M059J (cell line): ENCODE measurements around the gene ANGPTL4. TPM values are rescaled to one million over a fixed set of nuclear protein-coding genes. Genes with fewer than 3 reads are reported as not detected.
A peak's percentile ranks its signal among the peaks of the same experiment; 100 is the strongest.
"Not testable (repeated sequence)": the region's sequence is repeated elsewhere in the genome, so short reads cannot be mapped to it uniquely, and the experiment has no call there.

ENCODE experiments used
- DNase-seq: peaks from one replicate; pipeline ENCODE4 v3.0.0-alpha.2; 2012; ENCODE audit warnings: low read depth
- total RNA-seq: library from RNA; depleted of rRNA; stranded (reverse); fragments of >200 nt; shearing (Covaris generic); gene quantifications from 2 replicates; pipeline ENCODE4 v1.2.3, GENCODE V29; 2014; rRNA removed

ANGPTL4 gene, protein sequence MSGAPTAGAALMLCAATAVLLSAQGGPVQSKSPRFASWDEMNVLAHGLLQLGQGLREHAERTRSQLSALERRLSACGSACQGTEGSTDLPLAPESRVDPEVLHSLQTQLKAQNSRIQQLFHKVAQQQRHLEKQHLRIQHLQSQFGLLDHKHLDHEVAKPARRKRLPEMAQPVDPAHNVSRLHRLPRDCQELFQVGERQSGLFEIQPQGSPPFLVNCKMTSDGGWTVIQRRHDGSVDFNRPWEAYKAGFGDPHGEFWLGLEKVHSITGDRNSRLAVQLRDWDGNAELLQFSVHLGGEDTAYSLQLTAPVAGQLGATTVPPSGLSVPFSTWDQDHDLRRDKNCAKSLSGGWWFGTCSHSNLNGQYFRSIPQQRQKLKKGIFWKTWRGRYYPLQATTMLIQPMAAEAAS
- total RNA-seq: 0.27 and 0.91 TPM in 2 replicates

DNA sequence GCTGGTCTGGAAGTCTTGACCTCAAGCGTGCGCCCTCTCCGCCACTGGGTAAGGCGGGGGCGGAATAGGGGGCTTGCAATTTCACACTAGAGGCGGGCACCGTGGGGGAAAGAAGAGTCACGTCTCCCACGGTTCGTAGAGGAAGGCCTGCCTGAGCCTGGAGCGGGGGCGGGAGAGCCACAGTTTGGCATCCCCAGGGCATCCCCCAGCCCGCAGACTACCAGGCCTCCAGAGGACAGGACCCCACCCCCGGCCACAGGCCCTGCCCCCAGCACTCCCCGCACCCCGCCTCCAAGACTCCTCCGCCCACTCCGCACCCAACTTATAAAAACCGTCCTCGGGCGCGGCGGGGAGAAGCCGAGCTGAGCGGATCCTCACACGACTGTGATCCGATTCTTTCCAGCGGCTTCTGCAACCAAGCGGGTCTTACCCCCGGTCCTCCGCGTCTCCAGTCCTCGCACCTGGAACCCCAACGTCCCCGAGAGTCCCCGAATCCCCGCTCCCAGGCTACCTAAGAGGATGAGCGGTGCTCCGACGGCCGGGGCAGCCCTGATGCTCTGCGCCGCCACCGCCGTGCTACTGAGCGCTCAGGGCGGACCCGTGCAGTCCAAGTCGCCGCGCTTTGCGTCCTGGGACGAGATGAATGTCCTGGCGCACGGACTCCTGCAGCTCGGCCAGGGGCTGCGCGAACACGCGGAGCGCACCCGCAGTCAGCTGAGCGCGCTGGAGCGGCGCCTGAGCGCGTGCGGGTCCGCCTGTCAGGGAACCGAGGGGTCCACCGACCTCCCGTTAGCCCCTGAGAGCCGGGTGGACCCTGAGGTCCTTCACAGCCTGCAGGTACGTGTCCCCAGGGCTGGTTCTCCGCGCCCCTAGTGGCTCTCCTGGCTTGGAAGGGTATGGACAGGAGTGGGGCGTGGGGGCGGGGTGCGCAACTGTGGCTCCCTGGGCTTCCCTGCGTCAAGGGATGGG, at the start of gene ANGPTL4:
TSS of gene ANGPTL4 (plus strand) at position 353 of the 969 bp plus-strand sequence. CDS start at position 520, 167 bp downstream.
- DNase-seq: peak; percentile 55

DNA sequence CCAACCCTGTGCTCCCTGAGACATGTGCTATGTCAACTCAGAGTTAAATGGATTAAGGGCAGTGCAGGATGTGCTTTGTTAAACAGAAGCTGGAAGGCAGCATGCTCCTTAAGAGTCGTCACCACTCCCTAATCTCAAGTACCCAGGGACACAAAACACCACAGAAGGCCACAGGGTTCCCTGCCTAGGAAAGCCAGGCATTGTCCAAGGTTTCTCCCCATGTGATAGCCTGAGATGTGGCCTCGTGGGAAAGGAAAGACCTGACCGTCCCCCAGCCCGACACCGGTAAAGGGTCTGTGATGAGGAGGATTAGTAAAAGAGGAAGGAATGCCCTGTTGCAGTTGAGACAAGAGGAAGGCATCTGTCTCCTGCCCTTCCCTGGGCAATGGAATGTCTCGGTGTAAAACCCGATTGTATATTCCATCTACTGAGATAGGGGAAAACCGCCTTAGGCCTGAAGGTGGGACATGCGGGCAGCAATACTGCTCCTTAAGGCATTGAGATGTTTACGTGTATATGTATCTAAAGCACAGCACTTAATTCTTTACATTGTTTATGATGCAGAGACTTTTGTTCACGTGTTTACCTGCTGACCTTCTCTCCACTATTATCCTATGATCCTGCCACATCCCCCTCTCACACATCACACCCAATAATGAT, 48.8 kb upstream of the ANGPTL4 start:
- DNase-seq: not testable (repeated sequence)

DNA sequence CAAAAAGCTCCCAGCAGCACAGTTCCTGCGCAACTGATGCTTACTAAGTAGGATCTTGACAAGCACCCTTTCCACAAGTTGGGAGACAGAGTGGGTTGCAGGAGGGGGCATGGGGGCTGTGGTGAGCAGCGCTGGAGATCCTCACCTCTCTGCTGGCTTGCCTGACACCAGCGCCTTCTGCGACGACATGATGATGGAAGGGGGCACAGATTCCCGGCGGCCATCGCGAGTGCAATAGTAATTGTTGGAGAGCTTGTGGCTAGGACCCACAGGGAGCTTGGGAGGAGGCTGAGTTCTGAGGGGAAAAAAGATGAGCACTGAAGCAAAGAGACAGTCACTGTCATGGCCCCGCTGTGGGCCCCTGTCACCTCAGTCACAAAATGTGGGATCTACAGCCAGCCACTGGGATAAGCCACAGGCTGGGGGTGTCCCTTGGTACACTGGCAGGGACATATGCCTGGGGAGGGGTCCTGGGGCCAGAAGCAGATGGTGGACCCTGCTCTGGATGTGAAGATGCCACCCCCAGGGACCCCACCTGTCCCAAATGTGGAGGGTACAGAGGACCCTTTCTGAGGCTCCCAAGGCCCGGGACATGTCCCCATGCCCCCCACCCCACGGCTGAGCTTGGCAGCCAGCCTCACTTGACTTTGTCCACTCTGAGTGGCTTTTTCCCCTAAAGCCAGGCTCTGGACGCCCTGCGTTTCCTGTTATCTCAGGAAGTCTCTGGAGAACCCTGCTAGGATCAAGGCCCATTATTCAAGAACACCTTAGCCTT, 47.4 kb upstream of the ANGPTL4 start:
- no peak for DNase-seq

DNA sequence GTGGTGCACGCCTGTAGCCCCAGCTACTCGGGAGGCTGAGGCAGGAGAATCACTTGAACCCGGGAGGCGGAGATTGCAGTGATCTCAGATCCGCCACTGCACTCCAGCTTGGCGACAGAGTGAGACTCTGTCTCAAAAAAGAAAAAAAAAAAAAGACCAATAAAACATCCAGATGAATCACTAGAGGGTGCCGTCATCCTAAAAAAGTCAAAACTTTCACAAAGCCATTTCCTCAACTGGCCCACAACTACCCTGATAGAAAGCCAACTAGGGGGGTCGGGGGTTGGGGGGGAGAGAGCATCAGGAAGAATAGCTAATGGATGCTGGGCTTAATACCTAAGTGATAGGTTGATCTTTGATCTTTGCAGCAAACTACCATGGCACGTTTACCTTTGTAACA, 45.1 kb upstream of the ANGPTL4 start:
- not testable (repeated sequence) for DNase-seq

DNA sequence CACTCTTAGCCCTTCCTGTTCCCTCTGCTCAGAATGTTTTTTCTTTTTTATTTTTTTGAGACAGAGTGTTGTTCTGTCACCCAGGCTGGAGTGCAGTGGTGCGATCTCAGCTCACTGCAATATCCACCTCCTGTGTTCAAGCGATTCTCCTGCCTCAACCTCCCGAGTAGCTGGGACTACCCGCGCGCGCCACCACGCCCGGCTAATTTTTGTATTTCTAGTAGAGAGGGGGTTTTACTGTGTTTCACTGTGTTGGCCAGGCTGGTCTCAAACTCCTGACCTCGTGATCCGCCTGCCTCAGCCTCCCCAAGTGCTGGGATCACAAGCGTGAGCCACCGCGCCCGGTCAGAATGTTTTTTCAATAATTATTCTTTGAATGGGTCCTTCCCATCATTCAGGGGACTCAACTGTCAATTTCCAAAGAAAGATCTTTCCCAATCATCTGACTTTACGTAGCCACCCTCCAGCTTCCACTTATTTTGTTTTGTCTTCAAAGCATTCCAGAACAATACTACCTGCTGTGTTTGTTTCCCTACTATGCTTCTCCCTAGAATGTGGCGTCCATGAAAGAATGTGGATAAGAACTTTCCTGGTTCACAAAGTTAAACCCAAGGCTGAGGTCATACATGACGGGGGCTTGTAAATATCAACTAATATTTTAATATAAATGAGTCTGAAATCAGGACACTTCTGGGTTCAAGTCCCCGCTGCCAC, 44.0 kb upstream of the ANGPTL4 start:
- DNase-seq: no peak

DNA sequence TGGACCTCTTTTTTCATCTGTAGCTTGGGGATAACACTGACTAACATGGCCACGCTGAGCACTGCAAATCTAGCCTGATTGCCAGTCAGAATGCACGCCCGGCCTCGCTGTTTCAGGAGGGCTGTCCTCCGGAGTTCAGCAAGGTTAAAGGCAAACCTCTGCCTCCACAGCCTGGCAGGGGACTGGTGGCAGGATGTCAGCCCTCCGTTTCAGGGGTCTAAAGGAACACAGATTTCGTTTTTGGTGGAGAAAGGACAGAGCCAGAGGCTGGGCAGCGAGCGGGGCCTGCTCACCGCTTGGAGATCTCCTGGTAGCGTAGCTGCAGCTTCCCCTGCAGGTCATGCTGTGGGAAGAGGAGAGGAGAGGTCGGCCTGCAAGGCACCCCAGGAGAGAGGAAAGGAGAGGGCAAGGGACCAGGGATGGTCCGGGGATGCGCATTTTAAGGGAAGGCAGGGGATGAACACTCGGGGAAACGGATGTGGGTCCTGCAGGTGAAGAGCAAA, 43.3 kb upstream of the ANGPTL4 start:
- no peak for DNase-seq

DNA sequence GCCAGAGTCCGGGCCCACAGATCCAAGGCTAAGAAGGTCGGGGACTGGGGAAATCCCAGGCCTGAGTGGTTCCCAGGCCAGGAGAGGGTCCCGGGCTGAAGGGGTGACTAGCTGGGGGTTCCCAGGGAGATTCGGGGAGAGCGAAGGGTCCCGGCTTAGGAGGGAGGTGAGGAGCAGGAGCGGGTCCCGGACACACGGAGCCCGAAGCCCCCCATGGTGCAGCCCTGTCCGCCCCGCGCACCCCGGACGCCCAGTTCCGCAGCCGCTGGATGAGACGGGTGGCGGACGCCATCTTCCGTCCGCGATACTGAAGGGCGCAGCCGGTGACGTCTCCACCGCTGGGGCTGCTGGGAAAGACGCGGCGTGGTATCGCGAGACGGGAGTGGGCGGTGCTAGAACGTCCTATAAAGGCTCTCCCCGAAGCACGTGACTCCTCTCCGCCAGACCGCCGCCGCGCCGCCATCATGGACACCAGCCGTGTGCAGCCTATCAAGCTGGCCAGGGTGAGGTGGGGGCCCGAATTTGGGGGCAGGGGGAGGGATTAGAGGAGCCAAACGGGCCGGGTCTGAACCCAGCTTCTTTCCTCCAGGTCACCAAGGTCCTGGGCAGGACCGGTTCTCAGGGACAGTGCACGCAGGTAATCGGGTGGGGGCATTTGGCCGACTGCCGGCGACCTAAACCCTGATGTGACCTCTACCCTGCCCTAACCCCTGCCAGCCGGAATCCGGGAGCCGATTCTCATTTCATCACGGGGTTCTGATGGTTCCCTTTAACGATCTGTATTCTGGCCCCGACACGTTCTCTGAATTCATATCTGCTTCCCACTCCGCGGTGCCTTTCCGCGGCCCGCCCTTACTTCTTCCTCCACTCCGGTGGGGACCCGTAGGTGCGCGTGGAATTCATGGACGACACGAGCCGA, 42.6 kb upstream of the ANGPTL4 start, which contains the start of the genes NDUFA7 and RPS28:
TSS of gene NDUFA7 (minus strand) at position 309 of the 919 bp plus-strand sequence. CDS start at position 292, 17 bp downstream.
TSS of gene RPS28 (plus strand) at position 430 of the 919 bp plus-strand sequence. CDS start at position 465, 35 bp downstream.
- DNase-seq: peak; percentile 90

DNA sequence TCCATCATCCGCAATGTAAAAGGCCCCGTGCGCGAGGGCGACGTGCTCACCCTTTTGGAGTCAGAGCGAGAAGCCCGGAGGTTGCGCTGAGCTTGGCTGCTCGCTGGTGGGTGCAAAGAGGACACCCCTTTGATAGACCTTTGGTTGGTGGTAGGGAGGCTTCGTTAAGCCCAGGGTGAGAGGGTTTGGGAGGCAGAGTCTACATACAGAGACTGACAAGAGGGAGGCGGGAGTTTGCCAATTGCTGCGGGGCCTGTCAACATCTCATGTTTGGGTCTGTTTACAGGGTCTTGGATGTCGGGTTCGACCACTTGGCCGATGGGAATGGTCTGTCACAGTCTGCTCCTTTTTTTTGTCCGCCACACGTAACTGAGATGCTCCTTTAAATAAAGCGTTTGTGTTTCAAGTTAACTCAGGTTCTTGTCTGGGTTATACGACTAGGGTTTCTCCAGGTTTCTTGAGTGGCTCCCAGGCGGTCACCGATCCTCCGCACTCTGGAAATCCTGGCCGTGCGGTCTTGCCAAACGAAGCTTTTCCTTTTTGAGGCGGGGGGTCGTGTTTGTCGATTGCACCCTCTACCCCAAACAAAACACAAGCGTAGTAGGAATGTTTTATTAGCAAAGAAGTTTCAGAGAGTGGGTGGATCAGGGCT, 41.8 kb upstream of the ANGPTL4 start:
- no peak for DNase-seq

DNA sequence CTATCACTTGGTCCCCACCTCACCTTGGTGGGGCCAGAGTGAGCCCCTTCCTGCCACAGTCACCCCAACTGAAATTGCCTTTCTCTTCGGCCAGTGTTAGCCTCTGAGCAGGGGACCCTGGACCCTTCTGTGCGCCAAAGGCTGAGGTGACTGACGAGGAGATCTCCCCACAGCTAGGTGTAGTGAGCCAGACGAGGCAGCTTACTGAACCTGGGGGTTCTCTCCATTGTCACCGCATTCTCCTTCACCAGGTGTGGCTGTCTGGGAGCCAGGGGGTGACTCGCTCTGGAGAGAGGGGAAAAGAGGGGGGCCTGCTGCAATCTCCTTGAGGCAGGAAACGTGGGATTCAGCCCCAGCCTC, 41.3 kb upstream of the ANGPTL4 start:
- no peak for DNase-seq

DNA sequence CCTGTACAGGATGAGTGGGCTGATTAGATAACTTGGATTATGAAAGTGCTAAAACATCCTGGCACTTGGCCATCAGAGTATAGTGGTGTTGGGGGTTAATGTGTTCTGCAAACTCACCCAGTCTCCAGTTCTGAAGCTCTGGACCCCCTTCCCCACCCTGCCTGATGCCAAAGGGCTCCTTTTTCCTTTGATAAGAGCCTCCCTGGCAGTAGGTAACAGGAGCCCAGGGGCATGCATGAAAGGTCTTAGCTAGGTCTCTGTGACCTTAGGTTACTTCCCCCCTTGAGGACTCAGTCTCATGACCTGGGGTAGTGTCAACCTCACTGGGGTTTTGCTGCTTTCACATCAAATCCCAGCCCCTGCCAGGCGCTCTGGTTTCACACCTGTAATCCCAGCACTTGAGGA, 40.2 kb upstream of the ANGPTL4 start:
- no peak for DNase-seq

DNA sequence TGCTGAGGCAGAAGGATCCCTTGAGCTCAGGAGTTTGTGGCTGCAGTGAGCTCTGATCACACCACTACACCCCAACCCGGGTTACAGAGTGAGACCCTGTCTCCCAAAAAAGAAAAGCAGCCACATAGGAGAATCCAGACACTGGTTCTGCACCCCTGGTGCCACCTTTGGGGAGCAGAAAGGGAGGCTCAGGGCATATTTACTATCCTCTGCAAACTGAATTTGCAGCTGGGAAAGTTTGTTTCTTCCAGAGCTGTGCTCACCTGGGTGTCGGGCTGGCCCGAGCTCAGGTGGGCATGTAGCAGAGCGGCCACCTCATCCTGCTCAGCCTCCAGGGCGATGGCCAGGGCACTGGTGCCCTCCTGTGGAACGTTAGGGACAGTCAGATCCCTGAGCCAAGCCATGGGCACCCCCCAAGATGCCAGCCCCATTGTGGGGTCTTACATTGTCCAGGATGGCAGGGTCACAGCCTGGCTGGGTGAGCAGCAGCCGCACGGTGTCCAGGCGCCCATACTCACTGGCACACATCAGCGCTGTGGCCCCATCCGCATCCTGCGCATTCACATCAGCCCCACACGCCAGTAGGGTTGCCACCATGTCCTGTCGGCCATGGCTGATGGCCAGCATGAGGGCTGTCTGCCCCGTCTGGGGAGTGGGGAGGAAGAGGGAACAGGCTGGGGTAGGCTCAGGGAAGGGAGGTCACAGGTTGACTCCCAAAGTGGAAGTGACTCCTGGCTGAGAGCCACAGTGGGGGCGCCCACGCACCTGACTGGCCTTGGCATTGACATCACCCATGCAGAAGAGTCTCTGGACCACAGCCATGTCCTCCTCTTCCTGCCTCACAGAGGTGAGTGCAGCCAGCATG, 39.5 kb upstream of the ANGPTL4 start:
- DNase-seq: no peak

DNA sequence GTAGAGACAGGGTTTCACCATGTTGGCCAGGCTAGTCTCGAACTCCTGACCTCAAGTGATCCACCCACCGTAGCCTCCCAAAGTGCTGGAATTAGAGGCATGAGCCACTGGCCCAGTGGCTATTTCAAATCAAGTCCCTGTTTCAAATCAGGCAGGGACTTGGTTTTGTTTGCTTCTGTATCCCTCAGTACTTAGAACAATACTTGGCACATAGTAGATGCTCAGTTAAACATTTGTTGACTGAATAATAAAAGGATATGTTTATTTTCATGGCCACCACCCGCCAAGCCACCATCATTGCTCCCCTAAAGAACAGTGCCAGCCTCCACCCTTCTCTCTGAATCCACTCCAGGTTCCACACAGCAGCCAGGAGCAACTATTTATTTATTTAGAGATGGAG, 38.5 kb upstream of the ANGPTL4 start:
- DNase-seq: no peak

DNA sequence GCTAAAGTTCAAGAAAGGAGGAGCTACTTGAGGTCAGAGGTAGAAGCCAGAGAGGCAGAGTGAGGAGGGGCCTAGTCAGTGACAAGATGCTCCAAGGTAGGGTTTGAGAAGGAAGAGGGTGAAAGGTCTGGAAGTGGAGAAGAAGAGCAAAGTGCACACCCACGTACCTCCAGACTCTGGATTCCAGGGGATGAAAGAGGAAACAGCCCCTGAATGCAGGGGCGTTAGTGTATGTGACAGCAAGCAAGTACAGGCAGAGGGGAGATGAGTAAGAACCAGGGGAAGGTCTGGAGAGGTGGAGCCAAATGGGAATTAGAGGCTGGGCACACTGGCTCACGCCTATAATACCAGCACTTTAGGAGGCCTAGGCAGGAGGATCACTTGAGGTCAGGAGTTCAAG, 34.0 kb upstream of the ANGPTL4 start:
- DNase-seq: no peak

DNA sequence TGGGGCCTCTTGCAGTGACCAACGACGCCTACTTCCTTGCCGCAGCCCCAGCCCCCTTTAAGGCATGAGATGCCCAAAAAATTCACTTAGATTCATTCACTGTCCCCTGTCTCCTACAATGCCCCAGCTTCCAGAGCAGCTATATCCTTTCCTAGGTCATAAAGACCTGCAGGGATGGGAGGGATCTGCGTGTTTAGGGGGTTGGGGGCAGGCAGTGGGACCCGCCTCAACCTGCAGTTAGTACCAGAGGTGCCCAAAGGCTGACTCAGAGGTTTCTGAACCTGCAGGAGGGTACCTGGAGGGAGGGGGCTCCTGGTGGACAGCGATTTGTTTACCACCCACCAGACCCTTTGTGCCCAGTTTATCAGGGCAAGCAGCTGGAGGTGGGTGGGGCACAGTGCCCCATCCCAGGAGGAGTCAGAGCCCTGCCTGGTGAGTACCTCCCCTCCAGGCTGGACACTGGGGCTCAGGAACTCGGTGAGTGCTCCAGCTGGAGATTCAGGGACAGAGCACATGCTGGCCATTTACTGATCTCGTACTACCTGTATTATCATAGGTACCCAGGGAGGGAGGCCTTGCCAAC, 32.6 kb upstream of the ANGPTL4 start:
- no peak for DNase-seq

DNA sequence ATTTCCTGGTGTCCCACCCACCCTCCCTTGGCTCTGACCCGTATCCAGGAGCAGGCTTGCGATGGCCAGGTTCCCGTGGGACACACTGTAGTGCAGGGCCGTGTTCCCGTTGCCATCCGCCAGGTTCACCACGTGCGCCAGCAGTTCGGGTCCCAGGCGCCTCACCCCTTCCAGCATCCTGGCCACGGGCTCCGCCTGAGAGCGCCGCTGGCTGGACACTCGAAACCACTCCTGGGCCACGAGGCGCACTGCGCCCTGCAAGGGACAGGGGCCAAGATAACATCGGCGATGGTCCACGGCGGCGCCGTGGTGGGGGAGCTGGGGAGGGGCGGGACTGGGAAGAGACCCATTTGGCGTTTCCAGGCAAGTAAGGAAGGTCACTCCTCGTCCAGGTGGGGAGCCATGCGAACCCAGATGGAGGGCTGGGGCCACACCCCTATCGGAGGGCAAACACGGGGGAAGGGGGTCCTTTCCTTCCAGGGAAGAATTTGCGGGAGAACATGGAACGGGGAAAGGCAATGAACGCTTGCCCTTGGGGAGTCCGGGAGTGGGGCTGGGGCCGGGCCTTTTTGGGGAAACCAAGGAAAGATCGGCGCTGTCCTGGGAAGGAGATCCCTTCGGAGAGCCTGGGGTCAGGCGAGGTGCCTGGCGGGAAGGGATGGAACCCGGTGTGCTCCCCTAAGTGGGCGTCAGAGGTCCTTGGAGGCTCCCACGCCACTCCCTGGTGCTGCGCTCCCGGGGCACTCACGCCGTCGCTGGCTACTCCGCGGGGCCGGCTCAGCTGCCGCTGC, 30.8 kb upstream of the ANGPTL4 start:
- no peak for DNase-seq

DNA sequence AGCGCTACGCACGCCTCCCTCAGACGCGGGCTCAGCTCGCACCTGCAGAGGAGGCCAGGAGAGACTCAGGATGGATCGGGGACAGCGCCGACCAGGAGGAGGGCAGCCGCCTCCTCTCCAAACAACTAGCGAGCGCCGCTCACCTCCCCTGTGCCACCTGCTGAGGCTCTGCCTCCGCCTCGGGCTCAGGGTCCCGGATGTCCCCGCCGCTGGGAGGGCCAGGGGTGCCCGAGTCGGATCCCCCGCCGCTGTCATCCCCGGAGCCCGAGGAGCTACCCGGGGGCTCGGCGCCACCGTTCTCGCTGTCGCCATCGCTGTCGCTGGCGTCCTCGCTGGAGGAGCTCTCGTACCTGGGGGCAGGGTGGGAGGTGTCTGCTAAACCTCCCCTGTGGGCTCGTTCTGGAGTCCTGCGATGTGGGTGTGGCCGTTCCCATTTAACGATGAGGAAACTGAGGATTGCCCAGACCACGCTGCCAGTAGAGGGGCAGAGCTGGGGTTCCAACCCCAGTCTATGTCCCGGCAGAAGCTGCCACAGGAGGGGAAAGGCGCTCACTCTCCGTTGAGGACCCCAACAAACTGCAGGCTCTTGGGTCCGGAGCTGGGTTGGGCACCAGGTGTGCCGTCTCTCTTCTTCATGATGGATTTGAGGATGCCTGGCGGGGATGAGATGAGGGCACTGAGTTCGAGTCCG, 30.0 kb upstream of the ANGPTL4 start:
- no peak for DNase-seq
